ENCODE data around the gene RAB3D. TPM values are rescaled to one million over a fixed set of nuclear protein-coding genes. Genes with fewer than 3 reads are reported as not detected.

RAB3D gene
- total RNA-seq, 1 donor from 2014 or later = 43.9 TPM

- Mint-ChIP-seq H3K4me1 (ENCODE audit: low read depth) (peaks cover 7% of the 10 kb centered on the region), H3K27me3 (no peaks in the 10 kb centered on the region), H3K27ac (no peak overlapping the region), H3K36me3 (ENCODE audit: insufficient read depth) (peaks cover 3% of the 10 kb centered on the region), H3K4me3 (ENCODE audit: low read depth) (no peak overlapping the region), H3K9me3 (ENCODE audit: low read depth) (no peaks in the 10 kb centered on the region)
- peak; percentile 37 for DNase-seq (ENCODE audit: low spot score, unreplicated experiment)
- TF ChIP-seq CTCF (IDR thresholded peaks at IDR 0.05; ENCODE audit: unreplicated experiment) = no peak
Measured at GRCh38 chr19:11373166-11373884, 33.9 kb upstream of the RAB3D start.

- Mint-ChIP-seq H3K4me1 (ENCODE audit: low read depth) (peaks cover 5% of the 10 kb centered on the region), H3K4me3 (ENCODE audit: low read depth) (no peak overlapping the region), H3K36me3 (ENCODE audit: insufficient read depth) (peaks cover 2% of the 10 kb centered on the region), H3K27me3 (no peaks in the 10 kb centered on the region), H3K27ac (no peak overlapping the region), H3K9me3 (ENCODE audit: low read depth) (no peaks in the 10 kb centered on the region)
- no peak for TF ChIP-seq CTCF (IDR thresholded peaks at IDR 0.05; ENCODE audit: unreplicated experiment)
- DNase-seq (ENCODE audit: low spot score, unreplicated experiment) = no peak
Measured at GRCh38 chr19:11370744-11371143, 31.3 kb upstream of the RAB3D start.

GRCh38 chr19:11367528-11367927, 28.1 kb upstream of the RAB3D start:
- Mint-ChIP-seq H3K27me3 (no peaks in the 10 kb centered on the region), H3K36me3 (ENCODE audit: insufficient read depth) (peaks cover 2% of the 10 kb centered on the region), H3K4me3 (ENCODE audit: low read depth) (no peak overlapping the region), H3K27ac (no peak overlapping the region), H3K9me3 (ENCODE audit: low read depth) (no peaks in the 10 kb centered on the region), H3K4me1 (ENCODE audit: low read depth) (no peaks in the 10 kb centered on the region)
- no peak for DNase-seq (ENCODE audit: low spot score, unreplicated experiment)
- no peak for TF ChIP-seq CTCF (IDR thresholded peaks at IDR 0.05; ENCODE audit: unreplicated experiment)

- H3K9me3 Mint-ChIP-seq (ENCODE audit: low read depth) = no peaks in the 10 kb centered on the region
- DNase-seq (ENCODE audit: low spot score, unreplicated experiment) = no peak
- H3K27me3 Mint-ChIP-seq = peaks cover 15% of the 10 kb centered on the region
- no peak for TF ChIP-seq CTCF (IDR thresholded peaks at IDR 0.05; ENCODE audit: unreplicated experiment)
- peaks cover 1% of the 10 kb centered on the region for H3K4me1 Mint-ChIP-seq (ENCODE audit: low read depth)
- H3K27ac Mint-ChIP-seq = no peak overlapping the region
- H3K4me3 Mint-ChIP-seq (ENCODE audit: low read depth) = no peak overlapping the region
- peaks cover 2% of the 10 kb centered on the region for H3K36me3 Mint-ChIP-seq (ENCODE audit: insufficient read depth)
Measured at GRCh38 chr19:11365557-11366117, 26.2 kb upstream of the RAB3D start.

GRCh38 chr19:11364935-11365334, 25.5 kb upstream of the RAB3D start:
- H3K4me3 Mint-ChIP-seq (ENCODE audit: low read depth) = no peak overlapping the region
- peaks cover 21% of the 10 kb centered on the region for H3K27me3 Mint-ChIP-seq
- TF ChIP-seq CTCF (IDR thresholded peaks at IDR 0.05; ENCODE audit: unreplicated experiment) = no peak
- peaks cover 1% of the 10 kb centered on the region for H3K4me1 Mint-ChIP-seq (ENCODE audit: low read depth)
- H3K9me3 Mint-ChIP-seq (ENCODE audit: low read depth) = no peaks in the 10 kb centered on the region
- no peak overlapping the region for H3K27ac Mint-ChIP-seq
- DNase-seq (ENCODE audit: low spot score, unreplicated experiment) = no peak
- H3K36me3 Mint-ChIP-seq (ENCODE audit: insufficient read depth) = peaks cover 2% of the 10 kb centered on the region

Measured in progenitor cell of endocrine pancreas (in vitro differentiated cells).